H9 (cell line): Measurements from ENCODE around the gene GALNT13. TPM values are rescaled to one million over a fixed set of nuclear protein-coding genes. Genes with fewer than 3 reads are reported as not detected.

Experiments
- DNase-seq: peaks from one replicate; pipeline ENCODE4 v3.0.0-alpha.2; 2017
- H2AFZ ChIP-seq: one replicate; pipeline ENCODE4 v1.6.1; 2013; ENCODE audit warnings: mild to moderate bottlenecking, low read length, control low read depth, moderate library complexity
- H2AK5ac ChIP-seq: 2 replicates; pipeline ENCODE4 v1.6.1; 2013; ENCODE audit warnings: low read length, control low read depth, mixed read lengths; ENCODE audit not compliant: insufficient read length
- H2BK120ac ChIP-seq: one replicate; pipeline ENCODE4 v1.6.1; 2013; ENCODE audit warnings: low read depth, mild to moderate bottlenecking, low read length, control low read depth, inconsistent platforms; ENCODE audit not compliant: poor library complexity, severe bottlenecking
- H2BK12ac ChIP-seq: 2 replicates; pipeline ENCODE4 v1.6.1; 2013; ENCODE audit warnings: low read length, control low read depth, mixed read lengths, low read depth; ENCODE audit not compliant: insufficient read length
- H2BK15ac ChIP-seq: 2 replicates; pipeline ENCODE4 v1.6.1; 2013; ENCODE audit warnings: low read depth, low read length, control low read depth
- H2BK20ac ChIP-seq: one replicate; pipeline ENCODE4 v1.6.1; 2013; ENCODE audit warnings: low read depth, mild to moderate bottlenecking, low read length, control low read depth, inconsistent platforms; ENCODE audit not compliant: poor library complexity, severe bottlenecking
- H2BK5ac ChIP-seq: 2 replicates; pipeline ENCODE4 v1.6.1; 2013; ENCODE audit warnings: low read length, control low read depth, mixed read lengths; ENCODE audit not compliant: insufficient read length
- H3K14ac ChIP-seq: 2 replicates; pipeline ENCODE4 v1.6.1; 2013; ENCODE audit warnings: low read length, control low read depth; ENCODE audit not compliant: insufficient read depth
- H3K18ac ChIP-seq: 2 replicates; pipeline ENCODE4 v1.6.1; 2013; ENCODE audit warnings: low read depth, mild to moderate bottlenecking, mixed read lengths, low read length, control low read depth; ENCODE audit not compliant: insufficient read length
- H3K23ac ChIP-seq: 2 replicates; pipeline ENCODE4 v1.6.1; 2013; ENCODE audit warnings: low read length, control low read depth, mixed read lengths, low read depth; ENCODE audit not compliant: insufficient read length
- H3K23me2 ChIP-seq: 2 replicates; pipeline ENCODE4 v1.6.1; 2013; ENCODE audit warnings: low read depth, mild to moderate bottlenecking, mixed read lengths, low read length, control low read depth; ENCODE audit not compliant: insufficient read length, poor library complexity, severe bottlenecking
- H3K27ac ChIP-seq: 2 replicates; pipeline ENCODE4 v1.5.1; 2013; ENCODE audit warnings: low read length, control low read depth, mixed read lengths, low read depth; ENCODE audit not compliant: insufficient read length
- H3K27me3 ChIP-seq: 2 replicates; pipeline ENCODE4 v1.6.1; 2013; ENCODE audit warnings: low read length, control low read depth, inconsistent platforms; ENCODE audit not compliant: insufficient read depth
- H3K4ac ChIP-seq: 2 replicates; pipeline ENCODE4 v1.6.1; 2013; ENCODE audit warnings: low read depth, mild to moderate bottlenecking, control low read depth, inconsistent platforms, low read length, moderate library complexity
- H3K4me1 ChIP-seq: 2 replicates; pipeline ENCODE4 v1.6.1; 2013; ENCODE audit warnings: low read length, control low read depth, inconsistent platforms; ENCODE audit not compliant: insufficient read depth
- H3K4me2 ChIP-seq: 2 replicates; pipeline ENCODE4 v1.6.1; 2013; ENCODE audit warnings: low read length, control low read depth, mixed read lengths; ENCODE audit not compliant: insufficient read length, insufficient read depth
- H3K56ac ChIP-seq: 2 replicates; pipeline ENCODE4 v1.6.1; 2013; ENCODE audit warnings: low read depth, mild to moderate bottlenecking, mixed read lengths, low read length, control low read depth; ENCODE audit not compliant: insufficient read length
- H3K79me1 ChIP-seq: 2 replicates; pipeline ENCODE4 v1.6.1; 2013; ENCODE audit warnings: low read depth, mild to moderate bottlenecking, moderate library complexity, low read length, control low read depth, inconsistent platforms; ENCODE audit not compliant: insufficient read depth, poor library complexity, severe bottlenecking
- H3K79me2 ChIP-seq: 2 replicates; pipeline ENCODE4 v1.6.1; 2013; ENCODE audit warnings: low read length, control low read depth, inconsistent platforms; ENCODE audit not compliant: insufficient read depth
- H3K9ac ChIP-seq: 2 replicates; pipeline ENCODE4 v1.6.1; 2013; ENCODE audit warnings: low read length, control low read depth, mixed read lengths; ENCODE audit not compliant: insufficient read length; ENCODE audit errors: extremely low read depth
- H3K9me3 ChIP-seq: one replicate; pipeline ENCODE4 v1.6.1; 2013; ENCODE audit warnings: low read depth, low read length, inconsistent platforms; ENCODE audit not compliant: control insufficient read depth
- H3T11ph ChIP-seq: one replicate; pipeline ENCODE4 v1.6.1; 2013; ENCODE audit warnings: mild to moderate bottlenecking, low read length, control low read depth, inconsistent platforms
- H4K20me1 ChIP-seq: one replicate; pipeline ENCODE4 v1.6.1; 2013; ENCODE audit not compliant: control insufficient read depth, insufficient read length, insufficient read depth
- H4K5ac ChIP-seq: 2 replicates; pipeline ENCODE4 v1.6.1; 2013; ENCODE audit warnings: low read depth, mild to moderate bottlenecking, mixed read lengths, low read length, control low read depth; ENCODE audit not compliant: insufficient read length
- H4K8ac ChIP-seq: replicated peaks from 2 replicates; pipeline ENCODE4 v1.6.1; 2013; ENCODE audit warnings: low read length, control low read depth, mixed read lengths, low read depth; ENCODE audit not compliant: insufficient read length
- H4K91ac ChIP-seq: 2 replicates; pipeline ENCODE4 v1.6.1; 2013; ENCODE audit warnings: low read depth, mild to moderate bottlenecking, moderate library complexity, mixed read lengths, low read length, control low read depth; ENCODE audit not compliant: insufficient read length
- H3K27ac Mint-ChIP-seq, 3 experiments: 2 replicates in 2 of 3; 3 replicates in 1 of 3; pipeline ENCODE4 v1.8.0; 2020 to 2021; ENCODE audit warnings: mixed read lengths in 3 of 3, mild to moderate bottlenecking in 1 of 3, moderate library complexity in 1 of 3
- H3K27me3 Mint-ChIP-seq: 2 replicates; pipeline ENCODE4 v1.8.0; 2021; ENCODE audit warnings: low read depth, mild to moderate bottlenecking, moderate library complexity, mixed read lengths
- H3K36me3 Mint-ChIP-seq, 3 experiments: 2 replicates in 2 of 3; 3 replicates in 1 of 3; pipeline ENCODE4 v1.8.0; 2020 to 2021; ENCODE audit warnings: low read depth in 3 of 3, mixed read lengths in 3 of 3; ENCODE audit not compliant: insufficient read depth in 1 of 3
- H3K4me1 Mint-ChIP-seq, 2 experiments: 2 replicates each; pipeline ENCODE4 v1.8.0; 2020; ENCODE audit warnings: mixed read lengths in 2 of 2
- H3K4me3 Mint-ChIP-seq, 2 experiments: 2 replicates in 1 of 2; 3 replicates in 1 of 2; pipeline ENCODE4 v1.8.0; 2020 to 2021; ENCODE audit warnings: mild to moderate bottlenecking in 2 of 2, mixed read lengths in 2 of 2, moderate library complexity in 1 of 2
- H3K9me3 Mint-ChIP-seq, 2 experiments: 2 replicates in 1 of 2; 3 replicates in 1 of 2; pipeline ENCODE4 v1.8.0; 2020; ENCODE audit warnings: mild to moderate bottlenecking in 2 of 2, mixed read lengths in 2 of 2, moderate library complexity in 1 of 2
- CTCF ChIP-seq: fragments of 200-600 bp; sonication (generic); conservative IDR thresholded peaks from 3 replicates; pipeline ENCODE4 v1.8.0; 2021; ENCODE audit warnings: antibody characterized with exemption, mild to moderate bottlenecking
- WGBS: extraction: QIAGEN DNeasy Blood & Tissue Kit; methylation state at CpG from one replicate; pipeline ENCODE4 v1.1.7; 2013; ENCODE audit warnings: missing lambda C conversion rate, low lambda C conversion rate, mixed read lengths; ENCODE audit not compliant: insufficient read length; ENCODE audit errors: extremely low coverage; 5-methylcytosine and 5-hydroxymethylcytosine counted together
- total RNA-seq: library from RNA; stranded (reverse); gene quantifications from 2 replicates; pipeline ENCODE4 v1.2.1, GENCODE V29; 2021

GALNT13 gene
- total RNA-seq, 1 experiment from 2014 or later, result 6.6 TPM

GRCh38 chr2:154484338-154485099 lies 612.8 kb downstream of the GALNT13 start:
- no CpG with 5 or more reads among the region's 4 CpGs for WGBS
- no peak for TF ChIP-seq CTCF
- H2BK12ac ChIP-seq, result no peak overlapping the region
- H3K79me1 ChIP-seq, result no peaks in the 10 kb centered on the region
- no peak overlapping the region for H2BK5ac ChIP-seq
- H3K23me2 ChIP-seq, result no peaks in the 10 kb centered on the region
- Mint-ChIP-seq H3K27me3 (no peaks in the 10 kb centered on the region), H3K36me3 (no peaks in the 10 kb centered on the region), H3K4me3 (no peak overlapping the region), H3K4me1 (peaks cover 26 to 29% of the 10 kb centered on the region in 2 experiments), H3K27ac (0 out of 7 replicates have a peak overlapping the region, but pooled peaks of 1 of the 3 experiments have one; percentile 51), H3K9me3 (no peaks in the 10 kb centered on the region)
- H2AK5ac ChIP-seq, result no peak overlapping the region
- no peaks in the 10 kb centered on the region for H3K9me3 ChIP-seq
- H4K20me1 ChIP-seq, result no peaks in the 10 kb centered on the region
- H3K4ac ChIP-seq, result no peak overlapping the region
- no peak overlapping the region for H4K8ac ChIP-seq
- H2AFZ ChIP-seq, result no peak overlapping the region
- no peak overlapping the region for H4K5ac ChIP-seq
- H3K79me2 ChIP-seq, result no peaks in the 10 kb centered on the region
- no peaks in the 10 kb centered on the region for H3K27me3 ChIP-seq
- H3K56ac ChIP-seq, result no peak overlapping the region
- no peak overlapping the region for H3K14ac ChIP-seq
- no peak overlapping the region for H3K27ac ChIP-seq
- no peak overlapping the region for H2BK20ac ChIP-seq
- no peak for DNase-seq
- H3K23ac ChIP-seq, result no peak overlapping the region
- no peak overlapping the region for H4K91ac ChIP-seq
- no peak overlapping the region for H3T11ph ChIP-seq
- H2BK120ac ChIP-seq, result no peak overlapping the region
- no peak overlapping the region for H3K18ac ChIP-seq
- H3K9ac ChIP-seq, result no peak overlapping the region
- no peak overlapping the region for H2BK15ac ChIP-seq
- no peak overlapping the region for H3K4me2 ChIP-seq
- H3K4me1 ChIP-seq, result peaks cover 3% of the 10 kb centered on the region; the same call in 1 of the 2 replicates
